ENCODE data around the gene CAMSAP3. TPM values are rescaled to one million over a fixed set of nuclear protein-coding genes. Genes with fewer than 3 reads are reported as not detected.

CAMSAP3 gene
- total RNA-seq, 2 donors from 2014 or later: 21.8 to 32.3 TPM

- ATAC-seq: no peak
- no peak for DNase-seq
- peaks cover 4 to 20% of the 10 kb centered on the region in 2 donors for H3K36me3 ChIP-seq (replicated peaks in 1 of 2; ENCODE audit: insufficient read depth in 1 of 2, low read depth in 2 of 2)
Observed at GRCh38 chr19:7554990-7555864, 40.4 kb upstream of the CAMSAP3 start.

GRCh38 chr19:7556696-7557315, 38.9 kb upstream of the CAMSAP3 start:
- Histone ChIP-seq H3K9me3 (no peaks in the 10 kb centered on the region), H3K36me3 (replicated peaks in 1 of 2; ENCODE audit: insufficient read depth in 1 of 2, low read depth in 2 of 2) (peaks cover 4 to 20% of the 10 kb centered on the region in 2 donors), H3K4me3 (no peak overlapping the region), H3K27ac (no peak overlapping the region), H3K27me3 (no peaks in the 10 kb centered on the region), H3K4me1 (no peaks in the 10 kb centered on the region)
- intact Hi-C loops (cut with DNase I): no loop called here
- ATAC-seq: no peak
- TF ChIP-seq POLR2A (IDR thresholded peaks at IDR 0.05) (no peak), CTCF (IDR thresholded peaks at IDR 0.05) (no peak)
- no peak for DNase-seq
- 96 to 97% methylated on average over 40 to 46 of the region's 54 CpGs for WGBS, 2 donors

More at GRCh38 chr19:7554990-7555864, 40.4 kb upstream of the CAMSAP3 start:
- H3K27me3 ChIP-seq: no peaks in the 10 kb centered on the region
- WGBS, 2 donors: 82 to 84% methylated on average over 18 to 39 of the region's 62 CpGs
- peaks cover 9% of the 10 kb centered on the region for H3K4me1 ChIP-seq
- H3K4me3 ChIP-seq: no peak overlapping the region
- TF ChIP-seq CTCF (IDR thresholded peaks at IDR 0.05): no peak
- TF ChIP-seq POLR2A (IDR thresholded peaks at IDR 0.05): no peak
- no peaks in the 10 kb centered on the region for H3K9me3 ChIP-seq
- H3K27ac ChIP-seq: no peak overlapping the region
- intact Hi-C loops (cut with DNase I): no loop called here

DNA sequence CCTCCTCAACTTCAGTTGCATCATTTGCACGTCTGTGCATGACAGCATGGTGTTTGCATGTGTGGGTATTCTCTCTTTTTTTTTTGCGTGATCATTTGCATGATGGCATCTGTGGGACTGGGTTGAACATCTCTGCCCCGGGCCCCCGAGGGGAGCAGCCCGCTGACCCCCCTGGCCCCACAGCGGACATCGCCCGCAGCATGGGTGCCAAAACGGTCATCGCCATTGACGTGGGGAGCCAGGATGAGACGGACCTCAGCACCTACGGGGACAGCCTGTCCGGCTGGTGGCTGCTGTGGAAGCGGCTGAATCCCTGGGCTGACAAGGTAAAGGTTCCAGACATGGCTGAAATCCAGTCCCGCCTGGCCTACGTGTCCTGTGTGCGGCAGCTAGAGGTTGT, 37.0 kb upstream of the CAMSAP3 start:
- no peaks in the 10 kb centered on the region for H3K4me1 ChIP-seq
- TF ChIP-seq CTCF (IDR thresholded peaks at IDR 0.05): no peak
- TF ChIP-seq POLR2A (IDR thresholded peaks at IDR 0.05): no peak
- 92 to 96% methylated on average over 5 to 18 of the region's 18 CpGs for WGBS, 2 donors
- H3K27ac ChIP-seq: no peak overlapping the region
- intact Hi-C loops (cut with DNase I): no loop called here
- no peaks in the 10 kb centered on the region for H3K9me3 ChIP-seq
- peaks cover 4 to 20% of the 10 kb centered on the region in 2 donors for H3K36me3 ChIP-seq (replicated peaks in 1 of 2; ENCODE audit: insufficient read depth in 1 of 2, low read depth in 2 of 2)
- no peak overlapping the region for H3K4me3 ChIP-seq
- no peak for ATAC-seq
- no peaks in the 10 kb centered on the region for H3K27me3 ChIP-seq
- no peak for DNase-seq

DNA sequence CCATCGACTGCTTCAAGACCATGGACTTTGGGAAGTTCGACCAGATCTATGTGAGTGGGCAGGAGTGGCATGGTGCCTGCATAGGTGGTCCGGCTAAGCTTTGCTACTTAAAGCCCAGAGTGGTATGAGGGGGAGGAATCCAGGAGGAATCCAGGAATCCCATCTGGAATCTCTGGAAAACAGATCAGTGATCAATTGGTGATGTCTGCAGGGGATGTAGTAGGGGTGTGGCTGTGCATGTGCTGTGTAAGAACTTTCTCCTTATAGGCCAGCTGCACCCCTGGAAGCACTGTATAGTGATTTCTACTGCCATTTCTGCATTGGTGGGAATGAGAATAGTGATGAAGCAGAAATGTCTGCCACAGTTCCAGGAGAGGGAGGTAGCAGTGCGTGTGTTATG, 36.6 kb upstream of the CAMSAP3 start:
- DNase-seq (no peak), ATAC-seq (no peak)
- H3K4me1 ChIP-seq: no peaks in the 10 kb centered on the region
- WGBS, 2 donors: 50 to 76% methylated on average over 2 to 4 of the region's 4 CpGs
- intact Hi-C loops (cut with DNase I): no loop called here
- H3K27me3 ChIP-seq: no peaks in the 10 kb centered on the region
- no peak for TF ChIP-seq CTCF (IDR thresholded peaks at IDR 0.05)
- TF ChIP-seq POLR2A (IDR thresholded peaks at IDR 0.05): no peak
- peaks cover 4 to 20% of the 10 kb centered on the region in 2 donors for H3K36me3 ChIP-seq (replicated peaks in 1 of 2; ENCODE audit: insufficient read depth in 1 of 2, low read depth in 2 of 2)
- no peak overlapping the region for H3K4me3 ChIP-seq
- no peak overlapping the region for H3K27ac ChIP-seq
- no peaks in the 10 kb centered on the region for H3K9me3 ChIP-seq

Data from body of pancreas (tissue), 4 donors.